Vagina (tissue), 2 donors: Measurements from ENCODE around the gene NCOR1. TPM values are rescaled to one million over a fixed set of nuclear protein-coding genes. Genes with fewer than 3 reads are reported as not detected.

Source experiments
- DNase-seq, 2 donors: peaks; one replicate each; pipeline ENCODE4 v3.0.0-alpha.2; 2017; ENCODE audit errors: extremely low spot score in 2 of 2
- H3K27ac ChIP-seq: fragments of 200-600 bp; sonication (generic); one replicate; pipeline ENCODE4 v1.5.1; 2019
- H3K27me3 ChIP-seq: fragments of 200-600 bp; sonication (generic); one replicate; pipeline ENCODE4 v1.5.1; 2019
- H3K36me3 ChIP-seq, 2 donors: fragments of 200-600 bp; sonication (generic); one replicate each; pipeline ENCODE4 v1.5.1; 2017 to 2019
- H3K4me1 ChIP-seq: fragments of 200-600 bp; sonication (generic); one replicate; pipeline ENCODE4 v1.5.1; 2019
- H3K4me3 ChIP-seq, 2 donors: fragments of 200-600 bp; sonication (generic); 1 replicate in 1 of 2; 2 replicates in 1 of 2; pipeline ENCODE4 v1.5.1; 2016 to 2019
- H3K9me3 ChIP-seq: fragments of 200-600 bp; sonication (generic); one replicate; pipeline ENCODE4 v1.5.1; 2019
- POLR2A ChIP-seq, 2 donors: fragments of 450-650 bp; IDR thresholded peaks; one replicate each; pipeline ENCODE4 v1.6.1; 2017; ENCODE audit warnings: antibody characterized with exemption in 2 of 2, mild to moderate bottlenecking in 2 of 2, moderate library complexity in 2 of 2
- POLR2AphosphoS5 ChIP-seq, 2 donors: sonication (generic); formaldehyde crosslinking; IDR thresholded peaks; one replicate each; pipeline ENCODE4 v1.9.0; 2017; ENCODE audit warnings: antibody characterized with exemption in 2 of 2, mild to moderate bottlenecking in 2 of 2, low read depth in 1 of 2; ENCODE audit not compliant: insufficient read depth in 1 of 2
- intact Hi-C: fragments of 100-400 bp; cut with DNase I; formaldehyde crosslinking; loops from one replicate; pipeline ENCODE4 v1.15.1; 2023
- total RNA-seq: library from RNA; depleted of rRNA; stranded (reverse); fragments of >200 nt; gene quantifications from one replicate; pipeline ENCODE4 v1.2.3, GENCODE V29; 2016
- TF ChIP-seq, protein P1 (sequence below), 3 experiments: fragments of 450-650 bp in 2 of 3; fragments of 200-600 bp in 1 of 3; sonication (generic) in 1 of 3; IDR thresholded peaks; one replicate each; pipeline ENCODE4 v1.5.1; 2017 to 2019; ENCODE audit warnings: antibody characterized with exemption in 3 of 3, mild to moderate bottlenecking in 2 of 3, moderate library complexity in 2 of 3

NCOR1 gene
- total RNA-seq, 1 donor from 2014 or later: 175 TPM

DNA sequence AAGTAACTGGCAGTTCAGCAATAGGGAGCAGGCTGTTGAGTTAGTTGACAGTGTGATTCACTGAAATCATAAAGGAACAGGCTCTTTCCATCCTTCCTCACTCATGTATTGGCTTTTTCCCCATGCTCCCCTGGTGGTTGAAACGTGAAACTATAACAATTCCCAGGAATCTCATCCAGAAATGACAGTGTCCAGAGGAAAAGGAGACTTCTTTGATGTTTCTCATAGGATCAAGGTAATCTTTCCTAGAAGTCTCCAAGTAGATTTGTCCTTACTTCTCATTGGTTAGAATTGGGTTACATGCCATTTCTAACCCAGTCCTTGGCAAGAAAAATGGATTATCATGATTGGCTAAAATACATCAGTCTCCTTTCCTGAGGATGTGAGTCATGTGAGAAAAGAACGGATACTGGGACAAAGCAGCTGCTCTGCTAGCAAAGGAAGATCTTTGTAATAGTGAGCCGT lies 201.4 kb downstream of the NCOR1 start:
- H3K36me3 ChIP-seq: peaks cover 0 to 21% of the 10 kb centered on the region in 2 donors
- no peak overlapping the region for H3K27ac ChIP-seq
- no peak for TF ChIP-seq POLR2A (IDR thresholded peaks at IDR 0.05)
- peak in 1 of 2 donors; percentile 10 for TF ChIP-seq POLR2AphosphoS5 (IDR thresholded peaks at IDR 0.05; ENCODE audit: insufficient read depth in 1 of 2, low read depth in 1 of 2)
- TF ChIP-seq, protein P1, sequence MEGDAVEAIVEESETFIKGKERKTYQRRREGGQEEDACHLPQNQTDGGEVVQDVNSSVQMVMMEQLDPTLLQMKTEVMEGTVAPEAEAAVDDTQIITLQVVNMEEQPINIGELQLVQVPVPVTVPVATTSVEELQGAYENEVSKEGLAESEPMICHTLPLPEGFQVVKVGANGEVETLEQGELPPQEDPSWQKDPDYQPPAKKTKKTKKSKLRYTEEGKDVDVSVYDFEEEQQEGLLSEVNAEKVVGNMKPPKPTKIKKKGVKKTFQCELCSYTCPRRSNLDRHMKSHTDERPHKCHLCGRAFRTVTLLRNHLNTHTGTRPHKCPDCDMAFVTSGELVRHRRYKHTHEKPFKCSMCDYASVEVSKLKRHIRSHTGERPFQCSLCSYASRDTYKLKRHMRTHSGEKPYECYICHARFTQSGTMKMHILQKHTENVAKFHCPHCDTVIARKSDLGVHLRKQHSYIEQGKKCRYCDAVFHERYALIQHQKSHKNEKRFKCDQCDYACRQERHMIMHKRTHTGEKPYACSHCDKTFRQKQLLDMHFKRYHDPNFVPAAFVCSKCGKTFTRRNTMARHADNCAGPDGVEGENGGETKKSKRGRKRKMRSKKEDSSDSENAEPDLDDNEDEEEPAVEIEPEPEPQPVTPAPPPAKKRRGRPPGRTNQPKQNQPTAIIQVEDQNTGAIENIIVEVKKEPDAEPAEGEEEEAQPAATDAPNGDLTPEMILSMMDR (IDR thresholded peaks at IDR 0.05): peak in 2 of 3 experiments; percentile 15 to 32
- intact Hi-C loops: no loop called here
- no peaks in the 10 kb centered on the region for H3K27me3 ChIP-seq
- no peak for DNase-seq
- H3K9me3 ChIP-seq: no peaks in the 10 kb centered on the region
- no peak overlapping the region for H3K4me3 ChIP-seq
- H3K4me1 ChIP-seq: peaks cover 7% of the 10 kb centered on the region

DNA sequence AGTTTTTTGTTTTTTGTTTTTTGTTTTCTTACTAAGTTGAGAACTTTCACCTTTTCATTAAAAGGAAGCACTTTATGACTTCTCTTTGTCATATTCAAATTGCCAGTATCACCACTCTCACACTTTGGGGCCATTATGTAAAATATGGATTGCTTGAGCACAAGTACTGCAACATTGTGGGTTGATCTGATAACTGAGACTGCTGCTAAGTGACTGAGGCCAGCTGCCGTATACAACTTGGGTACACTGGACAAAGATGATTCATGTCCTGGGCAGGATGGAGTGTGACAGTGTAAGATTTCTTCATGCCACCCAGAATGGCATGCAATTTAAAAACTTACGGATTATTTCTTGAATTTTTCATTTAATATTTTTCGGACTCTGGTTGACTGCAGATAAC lies 207.9 kb downstream of the NCOR1 start:
- H3K27ac ChIP-seq: no peak overlapping the region
- no peak for TF ChIP-seq POLR2AphosphoS5 (IDR thresholded peaks at IDR 0.05; ENCODE audit: insufficient read depth in 1 of 2, low read depth in 1 of 2)
- no peak for TF ChIP-seq POLR2A (IDR thresholded peaks at IDR 0.05)
- TF ChIP-seq, protein P1 (IDR thresholded peaks at IDR 0.05): no peak
- no peak for DNase-seq
- H3K4me1 ChIP-seq: peaks cover 7% of the 10 kb centered on the region
- peaks cover 0 to 65% of the 10 kb centered on the region in 2 donors for H3K36me3 ChIP-seq
- H3K27me3 ChIP-seq: no peaks in the 10 kb centered on the region
- intact Hi-C loops: no loop called here
- no peak overlapping the region for H3K4me3 ChIP-seq
- no peaks in the 10 kb centered on the region for H3K9me3 ChIP-seq

- peaks cover 0 to 76% of the 10 kb centered on the region in 2 donors for H3K36me3 ChIP-seq
- intact Hi-C loops: no loop called here
- no peaks in the 10 kb centered on the region for H3K9me3 ChIP-seq
- TF ChIP-seq, protein P1 (IDR thresholded peaks at IDR 0.05): no peak
- TF ChIP-seq POLR2A (IDR thresholded peaks at IDR 0.05) (no peak), POLR2AphosphoS5 (IDR thresholded peaks at IDR 0.05; ENCODE audit: insufficient read depth in 1 of 2, low read depth in 1 of 2) (no peak)
- no peaks in the 10 kb centered on the region for H3K27me3 ChIP-seq
- H3K4me1 ChIP-seq: peaks cover 11% of the 10 kb centered on the region
- no peak overlapping the region for H3K27ac ChIP-seq
- H3K4me3 ChIP-seq: no peak overlapping the region
- DNase-seq: no peak
Observed at GRCh38 chr17:16005636-16006035, 209.7 kb downstream of the NCOR1 start.

DNA sequence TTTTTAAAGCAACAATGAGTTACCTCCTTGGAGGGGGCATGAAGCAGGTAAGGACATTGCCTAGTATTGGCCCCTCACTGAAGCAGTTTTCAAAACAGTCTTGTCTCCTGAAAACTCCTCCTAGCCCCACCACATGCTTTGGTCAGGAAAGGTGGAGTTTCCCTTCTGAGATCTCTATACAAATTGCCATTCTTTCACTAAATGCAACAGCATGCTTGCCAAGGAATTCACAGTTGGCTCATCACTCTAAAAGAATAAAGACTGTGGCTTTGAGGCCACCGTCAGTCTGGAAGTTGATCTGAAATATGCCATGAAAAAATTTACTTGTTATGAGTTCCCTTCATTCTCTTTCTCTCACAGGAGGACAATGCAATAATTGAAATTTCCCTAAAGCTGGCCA lies 211.5 kb downstream of the NCOR1 start:
- Histone ChIP-seq H3K4me3 (no peak overlapping the region), H3K4me1 (peaks cover 17% of the 10 kb centered on the region), H3K27me3 (no peaks in the 10 kb centered on the region), H3K9me3 (no peaks in the 10 kb centered on the region), H3K36me3 (peaks cover 0 to 66% of the 10 kb centered on the region in 2 donors), H3K27ac (no peak overlapping the region)
- intact Hi-C loops: no loop called here
- TF ChIP-seq, protein P1 (IDR thresholded peaks at IDR 0.05): no peak
- peak in 1 of 2 donors; percentile 40 for TF ChIP-seq POLR2AphosphoS5 (IDR thresholded peaks at IDR 0.05; ENCODE audit: insufficient read depth in 1 of 2, low read depth in 1 of 2)
- DNase-seq: no peak

DNA sequence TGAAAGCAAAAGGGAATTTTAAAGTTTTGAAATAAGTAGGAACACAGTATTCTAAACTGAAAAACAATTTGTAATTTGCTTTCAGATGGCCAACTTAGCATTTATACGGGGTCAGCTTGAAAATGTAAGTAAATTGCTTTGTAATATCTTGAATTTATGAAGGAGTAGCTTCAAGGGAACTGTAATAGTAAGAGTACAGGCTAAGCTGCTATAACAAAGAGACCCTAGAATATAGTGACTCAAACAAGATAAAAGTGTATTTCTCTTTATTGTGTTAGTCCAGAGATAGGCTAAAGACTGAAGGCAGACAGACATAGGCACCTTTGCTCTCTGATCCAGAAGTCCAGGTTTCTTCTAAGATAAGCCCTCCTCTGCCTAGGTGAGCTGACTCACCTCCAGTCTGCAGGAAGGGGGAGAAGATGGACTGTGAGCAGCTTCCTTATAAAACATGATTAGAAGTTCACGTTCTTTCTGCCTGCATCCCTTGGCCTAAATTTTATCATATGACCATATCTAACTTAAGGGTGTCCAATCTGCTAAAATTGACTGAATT lies 212.6 kb downstream of the NCOR1 start:
- TF ChIP-seq POLR2A (IDR thresholded peaks at IDR 0.05) (no peak), POLR2AphosphoS5 (IDR thresholded peaks at IDR 0.05; ENCODE audit: insufficient read depth in 1 of 2, low read depth in 1 of 2) (no peak)
- TF ChIP-seq, protein P1 (IDR thresholded peaks at IDR 0.05): no peak
- Histone ChIP-seq H3K27ac (no peak overlapping the region), H3K4me1 (peaks cover 17% of the 10 kb centered on the region)

More for the DNA sequence above, 212.6 kb downstream of the NCOR1 start:
- intact Hi-C loops: no loop called here
- DNase-seq: no peak
- no peak overlapping the region for H3K4me3 ChIP-seq
- H3K9me3 ChIP-seq: no peaks in the 10 kb centered on the region
- no peaks in the 10 kb centered on the region for H3K27me3 ChIP-seq
- peaks cover 0 to 55% of the 10 kb centered on the region in 2 donors for H3K36me3 ChIP-seq
